Measurements from ENCODE around the gene TMEM234.
"Not testable (repeated sequence)": the region's sequence is repeated elsewhere in the genome, so short reads cannot be mapped to it uniquely, and the experiment has no call there.

Gene TMEM234

GRCh38 chr1:32221980-32222755 is at the start of gene TMEM234, which contains the start of gene EIF3I:
Gene TMEM234 (minus strand): TSS chr1:32222353. CDS start chr1:32222322, 31 bp downstream.
Gene EIF3I (plus strand): TSS chr1:32222407. CDS start chr1:32222442, 35 bp downstream.
- DNase-seq = peak; percentile 96

GRCh38 chr1:32269744-32270143 is 47.6 kb upstream of the TMEM234 start:
- DNase-seq = no peak

GRCh38 chr1:32266921-32267591 is 44.9 kb upstream of the TMEM234 start:
- DNase-seq = no peak

- no peak for DNase-seq
Measured at GRCh38 chr1:32265846-32266245, 43.7 kb upstream of the TMEM234 start.

GRCh38 chr1:32263744-32264143 is 41.6 kb upstream of the TMEM234 start:
- no peak for DNase-seq

- DNase-seq = not testable (repeated sequence)
Measured at GRCh38 chr1:32263236-32263593, 41.1 kb upstream of the TMEM234 start.

GRCh38 chr1:32257227-32257508 is 35.0 kb upstream of the TMEM234 start:
- DNase-seq = no peak

GRCh38 chr1:32256473-32257226 is 34.5 kb upstream of the TMEM234 start:
- DNase-seq = no peak

- no peak for DNase-seq
Measured at GRCh38 chr1:32255072-32256071, 33.2 kb upstream of the TMEM234 start.

GRCh38 chr1:32250893-32251716 is 29.0 kb upstream of the TMEM234 start, which contains the start of gene LCK:
Gene LCK (plus strand): TSS chr1:32251265. CDS start chr1:32274330, 23,065 bp downstream.
- DNase-seq = no peak

- DNase-seq = peak; percentile 95
Measured at GRCh38 chr1:32249831-32250525, 27.8 kb upstream of the TMEM234 start.

GRCh38 chr1:32247983-32248889 is 26.1 kb upstream of the TMEM234 start:
- peak; percentile 97 for DNase-seq

GRCh38 chr1:32247452-32247851 is 25.3 kb upstream of the TMEM234 start:
- no peak for DNase-seq

- DNase-seq = no peak
Measured at GRCh38 chr1:32246888-32247273, 24.7 kb upstream of the TMEM234 start, which contains the start of gene FAM167B. Gene FAM167B (plus strand): TSS chr1:32247222. CDS start chr1:32247422, 200 bp downstream.

GRCh38 chr1:32242341-32242851 is 20.2 kb upstream of the TMEM234 start:
- peak; percentile 76 for DNase-seq

- DNase-seq = peak; percentile 74
Measured at GRCh38 chr1:32241001-32241763, 19.0 kb upstream of the TMEM234 start.

- peak; percentile 77 for DNase-seq
Measured at GRCh38 chr1:32240140-32240951, 18.2 kb upstream of the TMEM234 start.

- DNase-seq = no peak
Measured at GRCh38 chr1:32239790-32240139, 17.6 kb upstream of the TMEM234 start.
